K562 (cell line): ENCODE measurements around the gene FUT4. TPM values are rescaled to one million over a fixed set of nuclear protein-coding genes. Genes with fewer than 3 reads are reported as not detected.

Experiments used
- ATAC-seq: fragments of 200-7000 bp; cut with Tn5 transposase; 3 replicates; pipeline ENCODE4 v1.9.1; 2020; ENCODE audit warnings: moderate library complexity
- BruUV-seq: library from RNA; stranded (reverse); fragments of 400-500 nt; replicated peaks from 2 replicates; lab custom pipeline; 2021; lab: Mats Ljungman, UMichigan
- CTCF ChIA-PET: fragments of 300-600 bp; formaldehyde crosslinking; extraction: SDS; loops from one replicate; lab custom pipeline; 2021; ENCODE audit warnings: low intra/inter-chr PET ratio; lab: Yijun Ruan, JAX
- POLR2A ChIA-PET: fragments of 300-600, 350-650 bp; sonication (Branson Sonifier 250); formaldehyde crosslinking; extraction: SDS; loops from one replicate; lab custom pipeline; 2021; ENCODE audit warnings: antibody characterized with exemption, inconsistent platforms; lab: Yijun Ruan, JAX
- DNase-seq, 4 experiments: peaks; one replicate each; pipeline versions ENCODE4 v3.0.0 to v3.0.0-alpha.2; 2011 to 2018; ENCODE audit warnings: low spot score in 3 of 4, mixed read lengths in 3 of 4; ENCODE audit errors: extremely low read depth in 1 of 4
- FAIRE-seq: peaks from 2 replicates; lab custom pipeline; 2011; peaks lifted over from hg19 to GRCh38; lab: Jason Lieb, UNC
- H2AFZ ChIP-seq: 2 replicates; pipeline ENCODE4 v1.6.0; 2011; ENCODE audit warnings: low read depth, low read length, control low read depth, inconsistent platforms
- H3K27ac ChIP-seq: fragments of 200-600 bp; 3 replicates; pipeline ENCODE4 v1.8.0; 2011; ENCODE audit warnings: low read depth, mild to moderate bottlenecking, control low read depth, inconsistent platforms, low read length, moderate library complexity, mixed read lengths; ENCODE audit errors: extremely low read depth
- H3K27me3 ChIP-seq, 2 experiments: fragments of 300-600 bp in 1 of 2; 2 replicates in 1 of 2; 3 replicates in 1 of 2; pipeline versions ENCODE4 v1.6.0 to v1.8.0; 2011; ENCODE audit warnings: inconsistent platforms in 2 of 2, low read length in 2 of 2, mild to moderate bottlenecking in 1 of 2, mixed read lengths in 1 of 2, moderate library complexity in 1 of 2; ENCODE audit not compliant: control insufficient read depth in 2 of 2, insufficient read depth in 2 of 2
- H3K36me3 ChIP-seq: fragments of 300-600 bp; 3 replicates; pipeline ENCODE4 v1.8.0; 2011; ENCODE audit warnings: mild to moderate bottlenecking, low read length, inconsistent platforms; ENCODE audit not compliant: control insufficient read depth, insufficient read depth
- H3K4me1 ChIP-seq, 2 experiments: fragments of 200-600 bp in 1 of 2; replicated peaks in 1 of 2; 2 replicates in 1 of 2; 3 replicates in 1 of 2; pipeline versions ENCODE4 v1.5.1 to v1.8.0; 2011; ENCODE audit warnings: inconsistent platforms in 2 of 2, low read length in 2 of 2, mild to moderate bottlenecking in 1 of 2, mixed read lengths in 1 of 2, moderate library complexity in 1 of 2; ENCODE audit not compliant: control insufficient read depth in 2 of 2, insufficient read depth in 2 of 2
- H3K4me2 ChIP-seq: 2 replicates; pipeline ENCODE4 v1.6.1; 2011; ENCODE audit warnings: low read length, control low read depth, inconsistent platforms, mixed read lengths; ENCODE audit not compliant: insufficient read depth
- H3K4me3 ChIP-seq: fragments of 200-600 bp; sonication (generic), shearing (Covaris generic); 2 replicates; pipeline ENCODE4 v1.5.1; 2016; ENCODE audit warnings: control low read depth, inconsistent platforms
- H3K79me2 ChIP-seq: fragments of 200-600 bp; 3 replicates; pipeline ENCODE4 v1.8.0; 2011; ENCODE audit warnings: low read length, inconsistent platforms; ENCODE audit not compliant: control insufficient read depth, insufficient read depth
- H3K9ac ChIP-seq, 2 experiments: 2 replicates each; pipeline versions ENCODE4 v1.6.0 to v1.6.1; 2011; ENCODE audit warnings: low read depth in 2 of 2, low read length in 2 of 2, control low read depth in 1 of 2, inconsistent platforms in 1 of 2, mild to moderate bottlenecking in 1 of 2, mixed read lengths in 1 of 2; ENCODE audit not compliant: insufficient read depth in 1 of 2
- H3K9me1 ChIP-seq: one replicate; pipeline ENCODE4 v1.6.0; 2011; ENCODE audit warnings: inconsistent platforms, mild to moderate bottlenecking, low read length, moderate library complexity; ENCODE audit not compliant: control insufficient read depth, insufficient read depth
- H3K9me3 ChIP-seq: replicated peaks from 2 replicates; pipeline ENCODE4 v1.5.1; 2011; ENCODE audit warnings: low read depth, low read length, inconsistent platforms; ENCODE audit not compliant: control insufficient read depth, insufficient read depth
- H4K20me1 ChIP-seq: replicated peaks from 2 replicates; pipeline ENCODE4 v1.6.1; 2011; ENCODE audit warnings: low read length, inconsistent platforms, mixed read lengths; ENCODE audit not compliant: control insufficient read depth, insufficient read depth
- CEBPG ChIP-seq, 3 experiments: fragments of 200-800 bp in 1 of 3; sonication (Bioruptor generic) in 1 of 3; sonication (generic) in 1 of 3; formaldehyde crosslinking in 1 of 3; IDR thresholded peaks in 2 of 3; conservative IDR thresholded peaks in 1 of 3; 2 replicates each; pipeline versions ENCODE4 v1.6.1 to v1.8.0; 2016 to 2022; ENCODE audit warnings: missing compliant biosample characterization in 2 of 3, missing genetic modification characterization in 2 of 3, mild to moderate bottlenecking in 1 of 3, missing genetic modification reagents in 1 of 3
- E2F3 ChIP-seq: fragments of 250-450 bp; sonication (Bioruptor Pico); IDR thresholded peaks from 2 replicates; pipeline ENCODE4 v1.4.0; 2020; ENCODE audit warnings: mild to moderate bottlenecking
- ETV1 ChIP-seq: fragments of 450-650 bp; conservative IDR thresholded peaks from 2 replicates; pipeline ENCODE4 v1.6.1; 2016; ENCODE audit warnings: missing genetic modification characterization, control low read depth, low read depth, missing compliant biosample characterization
- NBN ChIP-seq: fragments of 450-650 bp; IDR thresholded peaks from 2 replicates; pipeline ENCODE4 v1.6.1; 2016; ENCODE audit warnings: low read depth, mild to moderate bottlenecking
- NFATC3 ChIP-seq: fragments of 450-650 bp; IDR thresholded peaks from 2 replicates; pipeline ENCODE4 v1.6.1; 2017; ENCODE audit warnings: mild to moderate bottlenecking
- NFIC ChIP-seq: fragments of 450-650 bp; IDR thresholded peaks from 2 replicates; pipeline ENCODE4 v1.6.1; 2017; ENCODE audit warnings: mild to moderate bottlenecking, inconsistent platforms
- PHF21A ChIP-seq: fragments of 450-650 bp; IDR thresholded peaks from 2 replicates; pipeline ENCODE4 v1.6.1; 2017; ENCODE audit warnings: low read depth, borderline replicate concordance
- TGIF2 ChIP-seq: sonication (generic); formaldehyde crosslinking; IDR thresholded peaks from 2 replicates; pipeline ENCODE4 v1.8.1; 2022; ENCODE audit warnings: mild to moderate bottlenecking, missing genetic modification reagents, moderate library complexity
- WGBS: fragments of 100-300 bp; shearing (Covaris generic); methylation state at CpG from one replicate; pipeline ENCODE4 v1.1.6; 2016; ENCODE audit warnings: low coverage, mixed read lengths; ENCODE audit not compliant: insufficient coverage; ENCODE audit errors: missing lambda C conversion rate; 5-methylcytosine and 5-hydroxymethylcytosine counted together
- in situ Hi-C: fragments of 300-500 bp; cut with MboI; formaldehyde crosslinking; loops from 4 replicates; pipeline ENCODE4 v1.15.0; 2018; ENCODE audit warnings: inconsistent platforms, mixed read lengths
- intact Hi-C: fragments of 100-400 bp; cut with micrococcal nuclease; formaldehyde crosslinking; loops from 2 replicates; pipeline ENCODE4 v1.14.2; 2022
- polyA plus RNA-seq, 8 experiments: library from polyadenylated mRNA; depleted of rRNA in 4 of 8; stranded (reverse) in 5 of 8; unstranded in 3 of 8; fragments of >200 nt; fragmentation: Nextera tagmentation in 2 of 8; fragmentation: Illumina TruSeq in 1 of 8; extraction: Ambion mirVana in 2 of 8; extraction: Trizol in 1 of 8; gene quantifications; 2 replicates each; pipeline versions ENCODE4 v1.2.1 to v1.2.3, GENCODE V29; 2011 to 2014; ENCODE audit warnings: inconsistent platforms in 1 of 8, missing spikeins in 1 of 8
- total RNA-seq, 7 experiments: library from RNA; depleted of rRNA in 6 of 7; stranded (reverse); fragments of >200 nt in 6 of 7; fragmentation: Illumina TruSeq in 2 of 7; extraction: Trizol in 2 of 7; gene quantifications; 2 replicates each; pipeline versions ENCODE4 v1.2.1 to v1.2.3, GENCODE V29; 2011 to 2021; ENCODE audit warnings: low replicate concordance in 1 of 7

Gene FUT4
- total and polyA plus RNA-seq, 9 of the 15 experiments (the other 6 are each of a cell fraction or from before 2014, with no cell fraction given): 1.1 to 8.9 (median 5.5) TPM

DNA sequence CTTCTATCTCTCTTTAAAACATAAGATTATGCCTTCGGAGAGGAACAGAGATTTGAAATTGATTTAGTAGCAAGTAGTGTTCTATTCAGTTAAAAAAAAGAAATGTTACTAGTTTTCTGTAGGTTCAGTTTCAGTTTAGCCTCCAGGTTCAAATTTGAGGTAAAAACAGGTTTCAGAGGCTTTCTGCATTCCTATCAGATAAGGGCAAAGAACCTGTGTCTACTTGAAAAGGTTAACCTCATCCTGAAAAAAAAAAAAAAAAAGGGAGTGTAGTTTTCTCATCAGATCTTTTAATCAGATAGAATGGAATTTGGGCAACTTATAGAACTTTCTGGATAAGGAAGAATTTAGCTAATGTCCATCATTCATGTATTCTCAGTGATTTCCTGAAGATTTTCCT lies 19.4 kb upstream of the FUT4 start (continued):
- TF ChIP-seq CEBPG (CRISPR knock-in tag; IDR thresholded peaks at IDR 0.05) (no peak), CEBPG (tag; conservative IDR thresholded peaks at IDR 0.05 in 1 of 2, IDR thresholded peaks at IDR 0.05 in 1 of 2) (no peak), E2F3 (CRISPR knock-in tag) (no peak), TGIF2 (no peak), NBN (no peak), PHF21A (no peak)

DNA sequence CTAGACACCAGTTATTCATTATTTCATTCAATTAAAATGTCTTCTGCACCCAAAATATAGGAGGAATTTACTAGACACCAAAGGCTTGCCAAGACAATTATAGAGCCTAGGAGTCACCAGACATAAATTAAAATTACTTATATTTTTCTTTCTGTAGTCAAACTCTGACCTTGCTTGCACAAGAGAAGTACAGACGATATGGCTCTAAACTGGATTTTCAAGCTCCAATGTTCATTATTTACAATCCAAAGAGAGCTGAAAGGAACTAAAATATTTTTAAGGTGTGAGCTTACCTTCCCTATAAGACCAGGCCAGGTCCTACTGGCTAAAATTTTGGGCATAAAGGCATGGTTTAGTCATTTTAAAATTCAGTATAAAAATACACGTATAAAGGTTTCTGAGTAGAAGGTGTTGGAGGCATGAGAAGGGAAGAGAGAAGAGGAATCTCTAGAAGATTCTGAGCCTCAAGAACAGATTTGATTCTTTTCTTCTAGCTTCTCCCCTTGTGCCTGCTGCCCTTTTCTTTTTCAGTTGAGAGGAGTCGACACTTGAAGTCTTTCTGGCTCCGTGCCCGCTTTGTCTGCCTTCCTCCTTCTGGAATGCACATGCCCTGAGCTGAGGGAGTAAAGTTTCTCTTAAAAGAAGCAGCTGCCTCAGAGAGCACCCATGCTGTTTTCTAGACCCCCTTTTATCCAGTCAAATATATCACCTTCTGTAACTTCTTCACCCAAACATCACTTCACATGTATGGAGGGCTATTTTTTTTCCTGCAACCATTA lies 18.0 kb upstream of the FUT4 start:
- Histone ChIP-seq H3K79me2 (no peaks in the 10 kb centered on the region), H2AFZ (no peak overlapping the region), H3K9me1 (no peaks in the 10 kb centered on the region), H3K27me3 (no peaks in the 10 kb centered on the region; a peak in 1 of 5 replicates), H3K9ac (no peak overlapping the region), H4K20me1 (no peaks in the 10 kb centered on the region), H3K4me2 (no peak overlapping the region), H3K4me3 (no peak overlapping the region), H3K36me3 (no peaks in the 10 kb centered on the region), H3K9me3 (no peaks in the 10 kb centered on the region), H3K27ac (no peak overlapping the region), H3K4me1 (no peaks in the 10 kb centered on the region)
- ChIA-PET POLR2A (no interaction called here), CTCF (no interaction called here)
- intact Hi-C loops: loop anchor here (10.0 kb wide), 2 partner anchors 239 to 369 kb away; partner anchors contain the start of gene AMOTL1
- BruUV-seq: no TSS peak
- FAIRE-seq (no peak), ATAC-seq (no peak), DNase-seq (peak in 1 of 4 experiments; percentile 52)
- WGBS: 15% methylated on average over 5 of the region's 5 CpGs
- TF ChIP-seq NFIC: peak; percentile 64
- TF ChIP-seq ETV1 (tag): no peak
- TF ChIP-seq NFATC3: no peak
- in situ Hi-C loops: no loop called here
